ENCODE measurements around the gene SPRYD3.

SPRYD3 gene

GRCh38 chr12:53062011-53062961 is 16.9 kb downstream of the SPRYD3 start:
- DNase-seq = no peak

GRCh38 chr12:53061404-53062010 is 17.7 kb downstream of the SPRYD3 start:
- DNase-seq = no peak

GRCh38 chr12:53060721-53061276 is 18.4 kb downstream of the SPRYD3 start:
- DNase-seq = no peak

GRCh38 chr12:53060064-53060720 is 19.0 kb downstream of the SPRYD3 start:
- DNase-seq = no peak

- DNase-seq = no peak
Measured at GRCh38 chr12:53059434-53060063, 19.6 kb downstream of the SPRYD3 start.

GRCh38 chr12:53058674-53059433 is 20.3 kb downstream of the SPRYD3 start:
- DNase-seq = no peak

- DNase-seq = no peak
Measured at GRCh38 chr12:53057816-53058500, 21.2 kb downstream of the SPRYD3 start.

GRCh38 chr12:53056901-53057300 is 22.3 kb downstream of the SPRYD3 start:
- no peak for DNase-seq

- DNase-seq = no peak
Measured at GRCh38 chr12:53056296-53056695, 22.9 kb downstream of the SPRYD3 start.

GRCh38 chr12:53055471-53056266 is 23.5 kb downstream of the SPRYD3 start:
- no peak for DNase-seq

GRCh38 chr12:53054112-53054878 is 24.9 kb downstream of the SPRYD3 start:
- peak; percentile 85 to 94 (median 87) for DNase-seq

GRCh38 chr12:53053218-53054111 is 25.7 kb downstream of the SPRYD3 start:
- DNase-seq = peak; percentile 35 to 59 (median 39)

- DNase-seq = no peak
Measured at GRCh38 chr12:53052419-53053217, 26.6 kb downstream of the SPRYD3 start.

- DNase-seq = no peak
Measured at GRCh38 chr12:53051881-53052412, 27.2 kb downstream of the SPRYD3 start.

GRCh38 chr12:53051058-53051880 is 27.9 kb downstream of the SPRYD3 start:
- no peak for DNase-seq

GRCh38 chr12:53050426-53051057 is 28.6 kb downstream of the SPRYD3 start:
- DNase-seq = no peak
